GM18520 (cell line): ENCODE measurements around the gene ZNF543.
"Not testable (repeated sequence)": the region's sequence is repeated elsewhere in the genome, so short reads cannot be mapped to it uniquely, and the experiment has no call there.

ENCODE experiments used
- ATAC-seq: cut with Tn5 transposase; IDR thresholded peaks from one replicate; pipeline ENCODE4 v1.9.1; 2021; ENCODE audit not compliant: unreplicated experiment

ZNF543 gene

GRCh38 chr19:57319869-57320179, 448 bp upstream of the ZNF543 start:
- peak; percentile 15 for ATAC-seq

GRCh38 chr19:57321116-57321515, 844 bp downstream of the ZNF543 start:
- no peak for ATAC-seq

- no peak for ATAC-seq
Observed at GRCh38 chr19:57321751-57322150, 1.5 kb downstream of the ZNF543 start.

GRCh38 chr19:57324992-57325391, 4.7 kb downstream of the ZNF543 start:
- no peak for ATAC-seq

- no peak for ATAC-seq
Observed at GRCh38 chr19:57327993-57328392, 7.7 kb downstream of the ZNF543 start.

GRCh38 chr19:57334191-57334590, 13.9 kb downstream of the ZNF543 start:
- no peak for ATAC-seq

- ATAC-seq: no peak
Observed at GRCh38 chr19:57338877-57339276, 18.6 kb downstream of the ZNF543 start.

GRCh38 chr19:57342582-57342981, 22.3 kb downstream of the ZNF543 start:
- no peak for ATAC-seq

GRCh38 chr19:57348136-57348535, 27.9 kb downstream of the ZNF543 start:
- ATAC-seq: no peak

- ATAC-seq: peak; percentile 99
Observed at GRCh38 chr19:57350877-57351805, 30.9 kb downstream of the ZNF543 start, which contains the start of gene ZNF304. ZNF304 (plus strand) TSS chr19:57351271; CDS start chr19:57351665, 394 bp downstream.

GRCh38 chr19:57351867-57352266, 31.6 kb downstream of the ZNF543 start:
- no peak for ATAC-seq

GRCh38 chr19:57355916-57356315, 35.6 kb downstream of the ZNF543 start:
- ATAC-seq: no peak

- ATAC-seq: no peak
Observed at GRCh38 chr19:57357406-57357805, 37.1 kb downstream of the ZNF543 start.

GRCh38 chr19:57359300-57359699, 39.0 kb downstream of the ZNF543 start:
- no peak for ATAC-seq

GRCh38 chr19:57362419-57362818, 42.1 kb downstream of the ZNF543 start:
- no peak for ATAC-seq

GRCh38 chr19:57362997-57363687, 42.9 kb downstream of the ZNF543 start, which contains the start of the genes TRAPPC2B and ZNF547:
TRAPPC2B (plus strand) TSS chr19:57363551; CDS start chr19:57364834, 1,283 bp downstream.
ZNF547 (plus strand) TSS chr19:57363551; CDS start chr19:57368556, 5,005 bp downstream.
- peak; percentile 90 for ATAC-seq

- ATAC-seq: no peak
Observed at GRCh38 chr19:57363688-57364181, 43.5 kb downstream of the ZNF543 start.

- no peak for ATAC-seq
Observed at GRCh38 chr19:57366776-57367175, 46.5 kb downstream of the ZNF543 start.

- no peak for ATAC-seq
Observed at GRCh38 chr19:57374179-57374578, 53.9 kb downstream of the ZNF543 start.

GRCh38 chr19:57374647-57375046, 54.4 kb downstream of the ZNF543 start:
- ATAC-seq: not testable (repeated sequence)

GRCh38 chr19:57376151-57376550, 55.9 kb downstream of the ZNF543 start:
- no peak for ATAC-seq
